Activated T-cell treated with anti-CD3 and anti-CD28 coated beads, Interleukin-2, amount 50 U/mL, for 1 hour (primary cell): Measurements from ENCODE around the gene COLEC12.

Source experiments
- DNase-seq: peaks from one replicate; pipeline ENCODE4 v3.0.0-alpha.2; 2020

COLEC12 gene

GRCh38 chr18:354471-354870 lies 146.0 kb downstream of the COLEC12 start:
- no peak for DNase-seq

- no peak for DNase-seq
These were observed 146.5 kb downstream of the COLEC12 start for GRCh38 chr18:354003-354402.

- DNase-seq = no peak
These were observed 148.1 kb downstream of the COLEC12 start for GRCh38 chr18:352438-352837.

- no peak for DNase-seq
These were observed 149.4 kb downstream of the COLEC12 start for GRCh38 chr18:350953-351572.

- no peak for DNase-seq
These were observed 153.9 kb downstream of the COLEC12 start for GRCh38 chr18:346600-346999.

- DNase-seq = no peak
These were observed 159.4 kb downstream of the COLEC12 start for GRCh38 chr18:341102-341501.

- no peak for DNase-seq
These were observed 160.5 kb downstream of the COLEC12 start for GRCh38 chr18:340044-340443.

GRCh38 chr18:339200-339599 lies 161.3 kb downstream of the COLEC12 start:
- no peak for DNase-seq

GRCh38 chr18:336713-337112 lies 163.8 kb downstream of the COLEC12 start:
- DNase-seq = no peak

GRCh38 chr18:335733-336132 lies 164.8 kb downstream of the COLEC12 start:
- DNase-seq = no peak

GRCh38 chr18:334575-335132 lies 165.8 kb downstream of the COLEC12 start:
- DNase-seq = no peak

- DNase-seq = no peak
These were observed 167.6 kb downstream of the COLEC12 start for GRCh38 chr18:332721-333510.

- no peak for DNase-seq
These were observed 168.5 kb downstream of the COLEC12 start for GRCh38 chr18:332007-332406.

- no peak for DNase-seq
These were observed 169.2 kb downstream of the COLEC12 start for GRCh38 chr18:331221-331821.

GRCh38 chr18:328928-329327 lies 171.6 kb downstream of the COLEC12 start:
- DNase-seq = no peak

- no peak for DNase-seq
These were observed 173.7 kb downstream of the COLEC12 start for GRCh38 chr18:326846-327245.

GRCh38 chr18:323253-323622 lies 177.3 kb downstream of the COLEC12 start:
- no peak for DNase-seq

GRCh38 chr18:321865-322467 lies 178.5 kb downstream of the COLEC12 start:
- no peak for DNase-seq

- no peak for DNase-seq
These were observed 180.3 kb downstream of the COLEC12 start for GRCh38 chr18:320155-320554.

GRCh38 chr18:319720-320119 lies 180.8 kb downstream of the COLEC12 start:
- no peak for DNase-seq

- no peak for DNase-seq
These were observed 181.7 kb downstream of the COLEC12 start for GRCh38 chr18:318791-319291.

- no peak for DNase-seq
These were observed 182.9 kb downstream of the COLEC12 start for GRCh38 chr18:317618-318017.

- DNase-seq = no peak
These were observed 184.1 kb downstream of the COLEC12 start for GRCh38 chr18:316393-316792.
